ENCODE results near the gene PHACTR1. TPM values are rescaled to one million over a fixed set of nuclear protein-coding genes. Genes with fewer than 3 reads are reported as not detected.

Gene PHACTR1
- total and polyA plus RNA-seq, 2 of the 4 experiments (the other 2 are of a cell fraction) = not detected

DNA sequence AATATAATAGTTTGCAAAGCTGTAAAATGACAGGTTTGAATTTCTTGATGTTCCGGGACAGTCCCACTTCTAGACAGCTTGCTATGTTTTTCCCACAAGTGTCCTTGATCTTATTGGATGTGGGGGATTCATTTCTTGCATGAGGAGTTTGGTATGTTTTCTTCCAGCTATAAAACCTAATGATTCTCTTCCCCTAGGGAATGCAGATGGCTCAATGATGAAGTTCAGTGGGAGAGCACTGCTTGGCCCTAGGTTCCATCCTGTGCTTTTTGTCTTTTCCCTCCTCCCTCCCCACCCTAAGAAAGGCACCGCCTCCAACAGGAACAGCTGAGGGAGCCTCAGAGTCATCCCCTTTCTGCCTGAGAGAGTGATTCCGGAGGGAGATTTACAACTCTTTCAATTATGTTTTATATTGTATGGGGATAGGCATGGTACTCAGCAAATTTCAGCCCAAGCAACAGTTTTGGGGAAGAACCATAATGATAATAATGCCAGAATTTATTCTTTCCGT lies 149.2 kb downstream of the PHACTR1 start:
- no peaks in the 10 kb centered on the region for H3K9me1 ChIP-seq (ENCODE audit: insufficient read depth, low read length)
- BruUV-seq (replicated peaks) = no TSS peak
- ChIA-PET CTCF (interaction anchor here (0.7 kb wide), 1 partner anchor 45 kb away, joined by 7 read pairs; no protein-coding TSS in a partner anchor), POLR2A (ENCODE audit: unreplicated experiment) (no interaction called here)
- H3K4me1 ChIP-seq (ENCODE audit: control insufficient read depth, insufficient read depth, low read length) = no peaks in the 10 kb centered on the region
- no peak overlapping the region for H2AK9ac ChIP-seq (replicated peaks; ENCODE audit: low read depth, low read length, poor library complexity)
- H3K4me2 ChIP-seq (ENCODE audit: low read depth, low read length) = no peak overlapping the region
- H3K36me3 ChIP-seq (ENCODE audit: control insufficient read depth, insufficient read depth, low read length) = no peaks in the 10 kb centered on the region
- no peak for ATAC-seq (ENCODE audit: low read depth)
- H3K9me3 ChIP-seq (ENCODE audit: control insufficient read depth, insufficient read depth, low read length) = peaks cover 1% of the 10 kb centered on the region; the same call in 1 of the 2 replicates
- H3K27me3 ChIP-seq (ENCODE audit: control insufficient read depth, insufficient read depth, low read length) = no peaks in the 10 kb centered on the region
- no peak overlapping the region for H4K91ac ChIP-seq (ENCODE audit: insufficient read depth, low read depth, low read length)
- in situ Hi-C loops (cut with MboI; ENCODE audit: low sequenced_read_pairs) = no loop called here
- H3K4ac ChIP-seq (ENCODE audit: low read depth, low read length) = no peak overlapping the region
- TF ChIP-seq CEBPB (IDR thresholded peaks at IDR 0.05; ENCODE audit: low read depth, low read length) = no peak
- TF ChIP-seq RAD21 (IDR thresholded peaks at IDR 0.05; ENCODE audit: low read length) = no peak
- no peak for TF ChIP-seq POLR2A (IDR thresholded peaks at IDR 0.05; ENCODE audit: low read depth, low read length)
- TF ChIP-seq MXI1 (IDR thresholded peaks at IDR 0.05; ENCODE audit: borderline replicate concordance, low read depth, low read length) = no peak
- no peak for TF ChIP-seq RFX5 (IDR thresholded peaks at IDR 0.05; ENCODE audit: low read depth, low read length)
- TF ChIP-seq MAZ (IDR thresholded peaks at IDR 0.05; ENCODE audit: borderline replicate concordance, low read depth, low read length) = no peak
- TF ChIP-seq, protein P1, sequence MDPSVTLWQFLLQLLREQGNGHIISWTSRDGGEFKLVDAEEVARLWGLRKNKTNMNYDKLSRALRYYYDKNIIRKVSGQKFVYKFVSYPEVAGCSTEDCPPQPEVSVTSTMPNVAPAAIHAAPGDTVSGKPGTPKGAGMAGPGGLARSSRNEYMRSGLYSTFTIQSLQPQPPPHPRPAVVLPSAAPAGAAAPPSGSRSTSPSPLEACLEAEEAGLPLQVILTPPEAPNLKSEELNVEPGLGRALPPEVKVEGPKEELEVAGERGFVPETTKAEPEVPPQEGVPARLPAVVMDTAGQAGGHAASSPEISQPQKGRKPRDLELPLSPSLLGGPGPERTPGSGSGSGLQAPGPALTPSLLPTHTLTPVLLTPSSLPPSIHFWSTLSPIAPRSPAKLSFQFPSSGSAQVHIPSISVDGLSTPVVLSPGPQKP (IDR thresholded peaks at IDR 0.05; ENCODE audit: borderline replicate concordance, low read depth, low read length) = no peak
- no peak for TF ChIP-seq FOS (IDR thresholded peaks at IDR 0.05; ENCODE audit: low read depth, low read length)
- no peak for TF ChIP-seq CHD1 (IDR thresholded peaks at IDR 0.05; ENCODE audit: low read depth, low read length)
- DNase-seq = no peak
- H3K18ac ChIP-seq (ENCODE audit: low read depth, low read length) = no peak overlapping the region
- H4K5ac ChIP-seq (ENCODE audit: low read depth, low read length) = no peak overlapping the region
- no peak overlapping the region for H3K14ac ChIP-seq (replicated peaks; ENCODE audit: low read depth, low read length)
- H3K27ac ChIP-seq (ENCODE audit: insufficient read depth, low read length) = no peak overlapping the region
- no peak overlapping the region for H3K56ac ChIP-seq (ENCODE audit: extremely low read depth, insufficient read depth, low read length)
- no peak overlapping the region for H2BK15ac ChIP-seq (ENCODE audit: low read depth, low read length)
- no peaks in the 10 kb centered on the region for H3K79me1 ChIP-seq (ENCODE audit: low read depth in 1 of 2, low read length in 2 of 2)
- H3K4me3 ChIP-seq (ENCODE audit: insufficient read depth, low read depth, low read length) = no peak overlapping the region
- intact Hi-C loops (cut with micrococcal nuclease) = no loop called here
- H3K23ac ChIP-seq (ENCODE audit: low read depth, low read length) = no peak overlapping the region
- WGBS, 2 experiments (ENCODE audit: extremely low coverage in 2 of 2, insufficient read length in 1 of 2) = no CpG with 5 or more reads among the region's 4 CpGs
- H2AFZ ChIP-seq (replicated peaks; ENCODE audit: low read length, poor library complexity) = no peak overlapping the region
- H4K8ac ChIP-seq (ENCODE audit: low read depth in 2 of 2, low read length in 2 of 2) = no peak overlapping the region
- H2BK20ac ChIP-seq (ENCODE audit: low read depth, low read length) = no peak overlapping the region
- no peak overlapping the region for H2BK120ac ChIP-seq (ENCODE audit: low read depth, low read length)
- H4K20me1 ChIP-seq (ENCODE audit: insufficient read depth, low read length) = no peaks in the 10 kb centered on the region
- H3K9ac ChIP-seq (ENCODE audit: low read depth, low read length) = no peak overlapping the region
- H2AK5ac ChIP-seq (ENCODE audit: low read depth, low read length) = no peak overlapping the region
- H2BK5ac ChIP-seq (ENCODE audit: low read depth, low read length, poor library complexity, severe bottlenecking) = no peak overlapping the region
- dilution Hi-C loops (cut with HindIII; ENCODE audit: low sequenced_read_pairs, unreplicated experiment) = no loop called here
